CD4-positive, alpha-beta memory T cell (primary cell): ENCODE data around the gene MLLT6. TPM values are rescaled to one million over a fixed set of nuclear protein-coding genes. Genes with fewer than 3 reads are reported as not detected.
A peak's percentile ranks its signal among the peaks of the same experiment; 100 is the strongest.

ENCODE experiments used
- CTCF ChIA-PET: fragments of 350-600 bp; sonication (Branson Sonifier 250); formaldehyde crosslinking; loops from one replicate; lab custom pipeline; 2021; ENCODE audit warnings: inconsistent platforms; ENCODE audit not compliant: partially characterized antibody; lab: Charles Lee
- POLR2A ChIA-PET: fragments of 350-600 bp; sonication (Branson Sonifier 250); formaldehyde crosslinking; loops from one replicate; lab custom pipeline; 2021; ENCODE audit not compliant: partially characterized antibody; lab: Charles Lee
- DNase-seq, 5 donors: peaks; one replicate each; pipeline versions ENCODE4 v3.0.0 to v3.0.0-alpha.2; 2020 to 2022; ENCODE audit warnings: mixed read lengths in 1 of 5
- H3K27ac ChIP-seq: one replicate; pipeline ENCODE4 v1.7.0; 2013; ENCODE audit warnings: low read depth, low read length
- H3K27me3 ChIP-seq: 2 replicates; pipeline ENCODE4 v1.7.0; 2013; ENCODE audit warnings: mild to moderate bottlenecking, low read length, moderate library complexity; ENCODE audit not compliant: insufficient read depth
- H3K36me3 ChIP-seq: 2 replicates; pipeline ENCODE4 v1.7.0; 2013; ENCODE audit warnings: mild to moderate bottlenecking, low read length, moderate library complexity; ENCODE audit not compliant: insufficient read depth
- H3K4me1 ChIP-seq: 2 replicates; pipeline ENCODE4 v1.7.0; 2013; ENCODE audit warnings: mild to moderate bottlenecking, low read length, moderate library complexity; ENCODE audit not compliant: insufficient read depth
- H3K4me3 ChIP-seq, 2 donors: one replicate each; pipeline ENCODE4 v1.7.0; 2013; ENCODE audit warnings: low read length in 2 of 2, mild to moderate bottlenecking in 1 of 2
- H3K9me3 ChIP-seq, 2 donors: one replicate each; pipeline ENCODE4 v1.7.0; 2013; ENCODE audit warnings: low read length in 2 of 2, control low read depth in 1 of 2; ENCODE audit not compliant: control insufficient read depth in 1 of 2
- H3K27ac Mint-ChIP-seq, 7 donors: one replicate each; pipeline ENCODE4 v1.8.0; 2020 to 2021; ENCODE audit warnings: mixed read lengths in 7 of 7, mild to moderate bottlenecking in 6 of 7, inconsistent platforms in 3 of 7, moderate library complexity in 3 of 7
- H3K27me3 Mint-ChIP-seq, 2 donors: one replicate each; pipeline ENCODE4 v1.8.0; 2020 to 2021; ENCODE audit warnings: mixed read lengths in 2 of 2
- H3K36me3 Mint-ChIP-seq, 2 donors: one replicate each; pipeline ENCODE4 v1.8.0; 2020 to 2021; ENCODE audit warnings: mixed read lengths in 2 of 2, inconsistent platforms in 1 of 2, mild to moderate bottlenecking in 1 of 2
- H3K4me1 Mint-ChIP-seq, 4 donors: one replicate each; pipeline ENCODE4 v1.8.0; 2020 to 2021; ENCODE audit warnings: mixed read lengths in 4 of 4, mild to moderate bottlenecking in 1 of 4
- H3K4me3 Mint-ChIP-seq, 8 donors: one replicate each; pipeline ENCODE4 v1.8.0; 2020 to 2021; ENCODE audit warnings: mixed read lengths in 8 of 8, mild to moderate bottlenecking in 7 of 8, moderate library complexity in 6 of 8, inconsistent platforms in 3 of 8
- H3K9me3 Mint-ChIP-seq, 8 donors: one replicate each; pipeline ENCODE4 v1.8.0; 2020 to 2021; ENCODE audit warnings: mixed read lengths in 8 of 8, mild to moderate bottlenecking in 5 of 8, inconsistent platforms in 3 of 8, moderate library complexity in 1 of 8
- intact Hi-C: fragments of 100-400 bp; cut with micrococcal nuclease; formaldehyde crosslinking; loops from one replicate; pipeline ENCODE4 v1.15.1; 2023
- microRNA-seq: library from miRNA; unstranded; fragments of <30 nt; microRNA quantifications from one replicate; pipeline ENCODE4 v1.2.0, GENCODE V29; 2021; ENCODE audit warnings: borderline replicate concordance, borderline number of aligned reads, borderline microRNAs expressed, mixed read lengths
- polyA plus RNA-seq, 2 donors: library from polyadenylated mRNA; unstranded; fragments of 300-500 nt; fragmentation: Illumina TruSeq; gene quantifications; one replicate each; pipeline ENCODE4 v1.2.3, GENCODE V29; 2021
- total RNA-seq, 2 experiments: library from RNA; stranded (reverse); gene quantifications; one replicate each; pipeline ENCODE4 v1.2.3, GENCODE V29; 2021

The MLLT6 gene
- total and polyA plus RNA-seq, 4 experiments from 2014 or later = 3.0 to 505 (median 254) TPM

- no peak for DNase-seq
- peak overlapping the region in 3 of 7 donors; percentile 57 to 80 (median 62) for H3K27ac Mint-ChIP-seq
- H3K36me3 ChIP-seq = peaks cover 81% of the 10 kb centered on the region
- no peak overlapping the region for H3K27ac ChIP-seq
- peaks cover 2% of the 10 kb centered on the region for H3K4me1 ChIP-seq
- no peaks in the 10 kb centered on the region for H3K27me3 Mint-ChIP-seq
- no peaks in the 10 kb centered on the region for H3K27me3 ChIP-seq
- H3K9me3 Mint-ChIP-seq = no peaks in the 10 kb centered on the region
- POLR2A ChIA-PET = no interaction called here
- H3K36me3 Mint-ChIP-seq = peaks cover 61 to 85% of the 10 kb centered on the region in 2 donors
- H3K9me3 ChIP-seq = no peaks in the 10 kb centered on the region
- intact Hi-C loops = no loop called here
- H3K4me1 Mint-ChIP-seq = peaks cover 3 to 6% (median 4%) of the 10 kb centered on the region in 4 donors
- no peak overlapping the region for H3K4me3 Mint-ChIP-seq
- CTCF ChIA-PET = interaction anchor here (2.4 kb wide), 1 partner anchor 31 kb away, joined by 10 read pairs; no protein-coding TSS in a partner anchor
- H3K4me3 ChIP-seq = no peak overlapping the region
These were observed 61.3 kb downstream of the MLLT6 start for GRCh38 chr17:38766341-38766740.

- Mint-ChIP-seq H3K27ac (no peak overlapping the region), H3K4me1 (peaks cover 0 to 3% (median under 1%) of the 10 kb centered on the region in 4 donors), H3K9me3 (no peaks in the 10 kb centered on the region), H3K36me3 (peaks cover 59 to 85% of the 10 kb centered on the region in 2 donors), H3K4me3 (no peak overlapping the region), H3K27me3 (no peaks in the 10 kb centered on the region)
- no peak overlapping the region for H3K27ac ChIP-seq
- peaks cover 82% of the 10 kb centered on the region for H3K36me3 ChIP-seq
- H3K27me3 ChIP-seq = no peaks in the 10 kb centered on the region
- H3K4me1 ChIP-seq = no peaks in the 10 kb centered on the region
- H3K9me3 ChIP-seq = no peaks in the 10 kb centered on the region
- ChIA-PET POLR2A (no interaction called here), CTCF (no interaction called here)
- DNase-seq = no peak
- no peak overlapping the region for H3K4me3 ChIP-seq
- intact Hi-C loops = no loop called here
These were observed 63.3 kb downstream of the MLLT6 start for GRCh38 chr17:38768417-38768816.

GRCh38 chr17:38773258-38773657, 68.2 kb downstream of the MLLT6 start:
- Mint-ChIP-seq H3K4me3 (no peak overlapping the region), H3K27ac (peak overlapping the region in 4 of 7 donors; percentile 9 to 63 (median 38)), H3K4me1 (peaks cover 0 to 2% (median 0%) of the 10 kb centered on the region in 4 donors), H3K36me3 (peaks cover 50 to 68% of the 10 kb centered on the region in 2 donors), H3K27me3 (no peaks in the 10 kb centered on the region), H3K9me3 (no peaks in the 10 kb centered on the region)
- Histone ChIP-seq H3K4me1 (no peaks in the 10 kb centered on the region), H3K27me3 (no peaks in the 10 kb centered on the region), H3K36me3 (peaks cover 76% of the 10 kb centered on the region), H3K27ac (no peak overlapping the region), H3K9me3 (no peaks in the 10 kb centered on the region), H3K4me3 (no peak overlapping the region)
- POLR2A ChIA-PET = no interaction called here
- DNase-seq = no peak
- CTCF ChIA-PET = no interaction called here
- intact Hi-C loops = no loop called here

DNA sequence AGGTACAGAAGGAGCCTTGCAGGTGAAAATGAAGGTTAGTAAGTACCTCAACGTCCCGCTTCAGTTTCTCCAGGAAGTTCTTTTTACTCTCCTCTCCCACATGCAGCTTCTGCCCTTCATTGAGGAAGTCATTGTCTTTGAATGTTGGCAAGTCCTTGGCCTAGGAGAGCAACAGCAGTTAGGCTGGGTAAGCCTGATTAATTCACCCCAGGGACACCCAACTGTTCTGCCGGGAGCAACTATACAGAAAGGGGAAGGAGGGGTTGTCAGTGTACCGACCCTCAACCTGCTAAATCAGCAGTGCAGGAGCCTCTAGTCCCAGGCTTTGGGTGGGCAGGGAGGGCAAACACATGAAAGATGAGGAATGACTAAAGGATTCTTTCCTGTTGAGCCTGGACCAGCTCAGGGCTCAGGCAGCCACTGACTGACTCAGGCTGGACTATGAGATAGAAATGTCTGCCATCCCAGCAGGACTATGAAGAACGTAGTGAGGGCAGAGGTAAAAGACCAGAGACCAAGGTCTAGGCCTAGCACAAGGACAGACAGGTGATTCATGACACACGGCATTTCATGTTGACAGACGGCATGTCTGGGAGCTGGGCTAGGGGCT, 72.7 kb downstream of the MLLT6 start:
- no peak overlapping the region for H3K4me3 ChIP-seq
- ChIA-PET POLR2A (no interaction called here), CTCF (no interaction called here)
- Mint-ChIP-seq H3K27me3 (no peaks in the 10 kb centered on the region), H3K9me3 (no peaks in the 10 kb centered on the region), H3K27ac (peak overlapping the region in 2 of 7 donors; percentile 7 to 47), H3K4me1 (peaks cover 0 to 2% (median 0%) of the 10 kb centered on the region in 4 donors), H3K36me3 (peaks cover 58 to 74% of the 10 kb centered on the region in 2 donors), H3K4me3 (no peak overlapping the region)
- H3K9me3 ChIP-seq = no peaks in the 10 kb centered on the region
- DNase-seq = no peak
- no peak overlapping the region for H3K27ac ChIP-seq
- H3K27me3 ChIP-seq = no peaks in the 10 kb centered on the region
- intact Hi-C loops = no loop called here
- H3K36me3 ChIP-seq = peaks cover 79% of the 10 kb centered on the region
- no peaks in the 10 kb centered on the region for H3K4me1 ChIP-seq

Small RNAs within 50 kb of the gene (microRNA-seq; reads per million reads assigned to microRNA genes)
- not detected for gene MIR4726
- not detected for gene MIR4734

Other genes starting within 250 kb of the MLLT6 start
- gene SRCIN1, start 99.3 kb upstream of the MLLT6 start, total RNA-seq = under 1 TPM; 0.28 to 0.79 TPM
- not detected for gene SRCIN1, start 99.3 kb upstream of the MLLT6 start, polyA plus RNA-seq
- gene EPOP, start 30.3 kb upstream of the MLLT6 start, total RNA-seq = under 1 TPM; 0.09 to 0.25 TPM
- gene EPOP, start 30.3 kb upstream of the MLLT6 start, polyA plus RNA-seq = not detected
- gene CISD3, start 25.1 kb downstream of the MLLT6 start, total RNA-seq = 10 to 100 TPM; 12.5 to 13.5 TPM
- gene CISD3, start 25.1 kb downstream of the MLLT6 start, polyA plus RNA-seq = 10 to 100 TPM; 55.3 to 57.6 TPM
- not detected for gene PCGF2, start 43.1 kb downstream of the MLLT6 start, total RNA-seq
- gene PCGF2, start 43.1 kb downstream of the MLLT6 start, polyA plus RNA-seq = not detected
- gene PSMB3, start 47.5 kb downstream of the MLLT6 start, total RNA-seq = 10 to 100 TPM; 93.5 to 99.0 TPM
- gene PSMB3, start 47.5 kb downstream of the MLLT6 start, polyA plus RNA-seq = 100 to 1,000 TPM; 391 to 517 TPM
- 10 to 100 TPM; 55.9 to 66.3 TPM for gene PIP4K2B, start 94.3 kb downstream of the MLLT6 start, total RNA-seq
- gene PIP4K2B, start 94.3 kb downstream of the MLLT6 start, polyA plus RNA-seq = 10 to 100 TPM; 10.2 to 16.6 TPM
- gene CWC25, start 120.0 kb downstream of the MLLT6 start, total RNA-seq = 10 to 100 TPM; 44.4 to 46.8 TPM
- 1 to 10 TPM; 4.3 to 9.6 TPM for gene CWC25, start 120.0 kb downstream of the MLLT6 start, polyA plus RNA-seq
- gene RPL23, start 148.4 kb downstream of the MLLT6 start, total RNA-seq = 1,000 to 10,000 TPM; 1,511 to 1,572 TPM
- 1,000 to 10,000 TPM in 1 of 2 donors, 100 to 1,000 TPM in 1; 728 to 1,314 TPM for gene RPL23, start 148.4 kb downstream of the MLLT6 start, polyA plus RNA-seq
- 100 to 1,000 TPM; 120 to 122 TPM for gene LASP1, start 164.8 kb downstream of the MLLT6 start, total RNA-seq
- gene LASP1, start 164.8 kb downstream of the MLLT6 start, polyA plus RNA-seq = 10 to 100 TPM; 32.1 to 65.3 TPM